Esophagus muscularis mucosa (tissue), 4 donors: Measurements from ENCODE around the gene UBE2O. TPM values are rescaled to one million over a fixed set of nuclear protein-coding genes. Genes with fewer than 3 reads are reported as not detected.

Source experiments
- DNase-seq: peaks from one replicate; pipeline ENCODE4 v3.0.0-alpha.2; 2017; ENCODE audit errors: extremely low spot score
- H3K27ac ChIP-seq, 4 donors: fragments of 200-600 bp; sonication (generic); replicated peaks in 1 of 4; 1 replicate in 3 of 4; 2 replicates in 1 of 4; pipeline ENCODE4 v1.5.1; 2016 to 2019; ENCODE audit warnings: mild to moderate bottlenecking in 1 of 4
- H3K27me3 ChIP-seq, 4 donors: fragments of 200-600 bp; sonication (generic); one replicate each; pipeline versions ENCODE4 v1.5.1 to v1.6.0; 2016 to 2019
- H3K36me3 ChIP-seq, 4 donors: fragments of 200-600 bp; sonication (generic); one replicate each; pipeline ENCODE4 v1.5.1; 2016 to 2019
- H3K4me1 ChIP-seq, 4 donors: fragments of 200-600 bp; sonication (generic); one replicate each; pipeline ENCODE4 v1.5.1; 2016 to 2019
- H3K4me3 ChIP-seq, 4 donors: fragments of 200-600 bp; sonication (generic); 1 replicate in 2 of 4; 2 replicates in 2 of 4; pipeline ENCODE4 v1.5.1; 2016 to 2019; ENCODE audit warnings: mild to moderate bottlenecking in 4 of 4, moderate library complexity in 1 of 4
- H3K9me3 ChIP-seq, 4 donors: fragments of 200-600 bp; sonication (generic); 1 replicate in 3 of 4; 2 replicates in 1 of 4; pipeline ENCODE4 v1.5.1; 2016 to 2019
- EP300 ChIP-seq: sonication (generic); formaldehyde crosslinking; IDR thresholded peaks from one replicate; pipeline ENCODE4 v1.6.1; 2017; ENCODE audit warnings: antibody characterized with exemption
- POLR2A ChIP-seq: fragments of 450-650 bp; IDR thresholded peaks from one replicate; pipeline ENCODE4 v1.6.1; 2017; ENCODE audit warnings: antibody characterized with exemption, moderate library complexity, mild to moderate bottlenecking, low read depth
- POLR2AphosphoS5 ChIP-seq, 2 donors: sonication (generic); formaldehyde crosslinking; IDR thresholded peaks; one replicate each; pipeline ENCODE4 v1.6.1; 2017; ENCODE audit warnings: antibody characterized with exemption in 2 of 2
- WGBS: methylation state at CpG from one replicate; pipeline ENCODE4 v1.1.5; 2018; 5-methylcytosine and 5-hydroxymethylcytosine counted together
- intact Hi-C: fragments of 100-400 bp; cut with DNase I; formaldehyde crosslinking; loops from one replicate; pipeline ENCODE4 v1.15.1; 2023
- total RNA-seq, 4 donors: library from RNA; depleted of rRNA; stranded (reverse); fragments of >200 nt; gene quantifications; one replicate each; pipeline versions ENCODE4 v1.1.0 to v1.2.1, GENCODE V29; 2016
- TF ChIP-seq, protein P1 (sequence below), 3 experiments: fragments of 200-600 bp in 2 of 3; fragments of 450-650 bp in 1 of 3; sonication (generic) in 2 of 3; IDR thresholded peaks; one replicate each; pipeline ENCODE4 v1.5.1; 2017 to 2019; ENCODE audit warnings: antibody characterized with exemption in 3 of 3, mild to moderate bottlenecking in 2 of 3, moderate library complexity in 1 of 3

UBE2O gene
- total RNA-seq, 4 donors from 2014 or later = 14.1 to 21.7 (median 19.0) TPM

DNA sequence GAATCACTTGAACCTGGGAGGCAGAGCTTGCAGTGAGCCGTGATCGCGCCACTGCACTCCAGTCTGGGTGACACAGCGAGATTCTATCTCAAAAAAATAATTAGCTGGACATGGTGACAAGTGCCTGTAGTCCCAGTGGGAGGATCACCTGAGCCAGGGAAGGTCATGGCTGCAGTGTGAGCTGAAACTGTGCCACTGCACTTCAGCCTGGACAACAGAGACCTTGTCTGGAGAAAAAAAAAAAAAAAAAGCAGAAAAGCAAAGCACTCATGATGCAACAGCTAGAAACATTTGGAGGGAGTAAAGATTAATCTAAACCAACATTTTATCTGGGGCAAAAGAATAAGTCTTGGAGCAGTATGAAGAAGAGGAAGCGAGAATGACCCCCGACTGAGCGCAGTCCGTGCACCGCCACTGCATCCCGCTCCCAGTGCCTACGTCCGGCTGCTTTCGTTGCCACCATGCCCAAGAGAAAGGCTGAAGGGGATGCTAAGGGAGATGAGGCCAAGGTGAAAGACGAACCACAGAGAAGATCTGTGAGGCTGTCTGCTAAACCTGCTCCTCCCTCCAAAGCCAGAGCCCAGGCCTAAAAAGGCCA, 107.5 kb downstream of the UBE2O start:
- H3K27me3 ChIP-seq = no peaks in the 10 kb centered on the region
- H3K27ac ChIP-seq = no peak overlapping the region
- intact Hi-C loops = no loop called here
- 93% methylated on average over 14 of the region's 14 CpGs for WGBS
- H3K4me3 ChIP-seq = no peak overlapping the region
- H3K36me3 ChIP-seq = peaks cover 34 to 68% (median 64%) of the 10 kb centered on the region in 4 donors
- H3K4me1 ChIP-seq = no peaks in the 10 kb centered on the region
- DNase-seq = no peak
- H3K9me3 ChIP-seq = no peaks in the 10 kb centered on the region
- TF ChIP-seq, protein P1, sequence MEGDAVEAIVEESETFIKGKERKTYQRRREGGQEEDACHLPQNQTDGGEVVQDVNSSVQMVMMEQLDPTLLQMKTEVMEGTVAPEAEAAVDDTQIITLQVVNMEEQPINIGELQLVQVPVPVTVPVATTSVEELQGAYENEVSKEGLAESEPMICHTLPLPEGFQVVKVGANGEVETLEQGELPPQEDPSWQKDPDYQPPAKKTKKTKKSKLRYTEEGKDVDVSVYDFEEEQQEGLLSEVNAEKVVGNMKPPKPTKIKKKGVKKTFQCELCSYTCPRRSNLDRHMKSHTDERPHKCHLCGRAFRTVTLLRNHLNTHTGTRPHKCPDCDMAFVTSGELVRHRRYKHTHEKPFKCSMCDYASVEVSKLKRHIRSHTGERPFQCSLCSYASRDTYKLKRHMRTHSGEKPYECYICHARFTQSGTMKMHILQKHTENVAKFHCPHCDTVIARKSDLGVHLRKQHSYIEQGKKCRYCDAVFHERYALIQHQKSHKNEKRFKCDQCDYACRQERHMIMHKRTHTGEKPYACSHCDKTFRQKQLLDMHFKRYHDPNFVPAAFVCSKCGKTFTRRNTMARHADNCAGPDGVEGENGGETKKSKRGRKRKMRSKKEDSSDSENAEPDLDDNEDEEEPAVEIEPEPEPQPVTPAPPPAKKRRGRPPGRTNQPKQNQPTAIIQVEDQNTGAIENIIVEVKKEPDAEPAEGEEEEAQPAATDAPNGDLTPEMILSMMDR (IDR thresholded peaks at IDR 0.05) = no peak
- no peak for TF ChIP-seq POLR2A
- TF ChIP-seq EP300 = no peak
- no peak for TF ChIP-seq POLR2AphosphoS5 (IDR thresholded peaks at IDR 0.05)

DNA sequence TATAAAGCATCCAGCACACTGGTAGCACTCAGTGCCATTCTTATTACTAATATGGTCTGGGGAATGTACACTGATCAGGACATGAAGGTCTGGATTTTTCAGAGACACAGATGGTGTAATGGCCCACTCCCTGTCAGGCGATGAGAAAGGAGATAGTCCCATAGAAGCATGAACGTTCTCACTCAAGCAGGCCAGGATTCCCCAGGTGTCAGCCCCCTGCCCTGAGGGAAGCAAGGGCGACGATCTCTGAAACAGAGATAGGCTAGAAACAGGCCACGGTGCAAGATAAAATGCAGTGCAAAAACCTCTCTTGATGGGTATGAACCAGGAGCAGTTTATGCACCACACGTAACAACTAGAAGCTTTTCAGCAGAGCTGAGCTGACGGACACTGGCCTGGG, 109.8 kb downstream of the UBE2O start:
- peaks cover 33 to 72% (median 61%) of the 10 kb centered on the region in 4 donors for H3K36me3 ChIP-seq
- intact Hi-C loops = no loop called here
- no peak for DNase-seq

DNA sequence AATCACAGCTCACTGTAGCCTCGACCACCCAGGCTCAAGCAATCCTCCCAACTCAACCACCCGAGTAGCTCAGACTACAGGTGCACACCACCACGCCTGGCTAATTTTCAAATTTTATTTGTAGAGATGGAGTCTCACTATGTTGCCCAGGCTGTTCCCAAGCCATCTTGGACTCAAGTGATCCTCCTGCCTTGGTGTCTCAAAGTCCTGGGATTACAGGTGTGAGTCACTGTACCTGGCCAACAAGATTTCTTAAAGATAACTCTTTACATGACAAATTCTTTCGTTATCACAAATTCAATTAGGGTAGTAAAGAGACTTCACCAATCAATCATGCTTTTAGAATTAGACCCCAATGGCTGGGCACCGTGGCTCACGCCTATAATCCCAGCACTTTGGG, 111.7 kb downstream of the UBE2O start:
- peaks cover 19 to 54% (median 44%) of the 10 kb centered on the region in 4 donors for H3K36me3 ChIP-seq
- no peak for DNase-seq
- peaks cover 5 to 14% (median 9%) of the 10 kb centered on the region in 4 donors for H3K4me1 ChIP-seq
- no peaks in the 10 kb centered on the region for H3K9me3 ChIP-seq
- intact Hi-C loops = no loop called here
- H3K27ac ChIP-seq = no peak overlapping the region
- TF ChIP-seq POLR2A (no peak), POLR2AphosphoS5 (IDR thresholded peaks at IDR 0.05) (no peak), EP300 (no peak)
- TF ChIP-seq, protein P1 (IDR thresholded peaks at IDR 0.05) = no peak
- H3K4me3 ChIP-seq = no peak overlapping the region
- H3K27me3 ChIP-seq = no peaks in the 10 kb centered on the region
- 94% methylated on average over 6 of the region's 6 CpGs for WGBS

More for the DNA sequence above, 109.8 kb downstream of the UBE2O start:
- Histone ChIP-seq H3K9me3 (no peaks in the 10 kb centered on the region), H3K4me3 (no peak overlapping the region), H3K27me3 (no peaks in the 10 kb centered on the region), H3K27ac (no peak overlapping the region), H3K4me1 (peaks cover 0 to 8% (median 4%) of the 10 kb centered on the region in 4 donors)
- TF ChIP-seq POLR2AphosphoS5 (IDR thresholded peaks at IDR 0.05) = no peak
- 95% methylated on average over 7 of the region's 7 CpGs for WGBS

Other genes with a start within 250 kb of the UBE2O start
- 1 to 10 TPM; 2.1 to 8.1 (median 4.8) TPM for gene RNF157, start 212.7 kb downstream of the UBE2O start, total RNA-seq
- 10 to 100 TPM in 3 of 4 donors, 1 to 10 TPM in 1; 9.1 to 16.2 (median 12.4) TPM for gene UBALD2, start 187.8 kb downstream of the UBE2O start, total RNA-seq
- 1 to 10 TPM; 1.7 to 2.6 (median 2.1) TPM for gene QRICH2, start 144.9 kb downstream of the UBE2O start, total RNA-seq
- gene PRPSAP1, start 99.2 kb downstream of the UBE2O start, total RNA-seq = 10 to 100 TPM; 37.3 to 71.4 (median 50.4) TPM
- 10 to 100 TPM; 10.8 to 33.8 (median 16.5) TPM for gene SPHK1, start 68.5 kb downstream of the UBE2O start, total RNA-seq
- not detected for gene AANAT, start 14.5 kb upstream of the UBE2O start, total RNA-seq
- 10 to 100 TPM; 12.9 to 22.5 (median 15.4) TPM for gene RHBDF2, start 48.3 kb upstream of the UBE2O start, total RNA-seq
- gene CYGB, start 84.6 kb upstream of the UBE2O start, total RNA-seq = 10 to 100 TPM; 10.8 to 23.5 (median 20.7) TPM
- 1 to 10 TPM; 1.2 to 5.1 (median 3.8) TPM for gene PRCD, start 86.9 kb upstream of the UBE2O start, total RNA-seq
- 10 to 100 TPM in 2 of 4 donors, 1 to 10 TPM in 2; 8.7 to 17.8 (median 13.3) TPM for gene ST6GALNAC2, start 132.7 kb upstream of the UBE2O start, total RNA-seq
- gene ST6GALNAC1, start 190.6 kb upstream of the UBE2O start, total RNA-seq = 1 to 10 TPM in 3 of 4 donors, under 1 TPM in 1; 0.83 to 4.9 (median 3.2) TPM